Measurements from ENCODE around the gene DISC1. TPM values are rescaled to one million over a fixed set of nuclear protein-coding genes. Genes with fewer than 3 reads are reported as not detected.

DISC1 gene
- total and polyA plus RNA-seq, 2 donors (not counting 3 experiments of a cell fraction or from before 2014, with no cell fraction given) = 3.3 to 14.7 TPM

DNA sequence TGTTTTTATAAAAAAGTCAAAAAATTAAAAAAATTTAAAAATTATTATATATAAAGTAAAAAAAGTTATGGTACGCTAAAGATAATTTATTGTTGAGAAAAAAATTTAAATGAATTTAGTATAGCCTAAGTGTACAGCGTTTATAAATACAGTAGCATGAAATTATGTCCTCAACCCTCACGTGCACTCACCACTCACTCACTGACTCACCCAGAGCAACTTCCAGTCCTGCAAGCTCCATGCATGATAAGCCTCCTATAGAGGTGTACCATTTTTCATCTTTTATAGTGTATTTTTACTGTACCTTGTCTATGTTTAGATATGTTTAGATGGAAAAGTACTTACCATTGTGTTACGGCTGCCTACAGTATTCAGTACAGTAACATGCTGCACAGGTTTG lies 5.1 kb downstream of the DISC1 start:
- BruUV-seq (replicated peaks) = no TSS peak
- Histone ChIP-seq H3K27me3 (ENCODE audit: control insufficient read depth in 2 of 2, insufficient read depth in 2 of 2, low read length in 2 of 2) (no peaks in the 10 kb centered on the region), H2AFZ (ENCODE audit: low read depth, low read length) (no peak overlapping the region), H3K4me2 (ENCODE audit: insufficient read depth, low read length) (no peak overlapping the region), H3K9me3 (replicated peaks; ENCODE audit: control insufficient read depth, insufficient read depth, low read length) (no peaks in the 10 kb centered on the region), H4K20me1 (replicated peaks; ENCODE audit: control insufficient read depth, extremely low read depth, insufficient read depth, low read length) (no peaks in the 10 kb centered on the region), H3K9me1 (replicated peaks; ENCODE audit: control insufficient read depth, extremely low read depth, insufficient read depth, low read length) (no peaks in the 10 kb centered on the region), H3K9ac (replicated peaks; ENCODE audit: extremely low read depth, insufficient read depth, low read length) (no peak overlapping the region), H3K79me2 (ENCODE audit: control insufficient read depth, insufficient read depth, low read length) (no peaks in the 10 kb centered on the region), H3K36me3 (ENCODE audit: control insufficient read depth in 2 of 2, extremely low read depth in 1 of 2, insufficient read depth in 2 of 2, low read length in 2 of 2) (no peaks in the 10 kb centered on the region), H3K4me1 (ENCODE audit: control insufficient read depth, extremely low read depth, insufficient read depth, low read length) (peaks cover 8% of the 10 kb centered on the region), H3K4me3 (replicated peaks in 1 of 3; ENCODE audit: insufficient read depth in 1 of 3, low read depth in 1 of 3, low read length in 3 of 3) (no peak overlapping the region), H3K27ac (ENCODE audit: insufficient read depth, low read depth, low read length) (no peak overlapping the region)
- TF ChIP-seq POLR2AphosphoS5 (IDR thresholded peaks at IDR 0.05; ENCODE audit: insufficient read depth, low read depth, low read length) (no peak), GATA2 (IDR thresholded peaks at IDR 0.05; ENCODE audit: insufficient read depth, insufficient read length, low read depth, low read length) (no peak)
- TF ChIP-seq, protein P1, sequence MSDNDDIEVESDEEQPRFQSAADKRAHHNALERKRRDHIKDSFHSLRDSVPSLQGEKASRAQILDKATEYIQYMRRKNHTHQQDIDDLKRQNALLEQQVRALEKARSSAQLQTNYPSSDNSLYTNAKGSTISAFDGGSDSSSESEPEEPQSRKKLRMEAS (IDR thresholded peaks at IDR 0.05; ENCODE audit: insufficient read depth, insufficient read length) = no peak
- intact Hi-C loops (cut with micrococcal nuclease) (no loop called here), dilution Hi-C loops (cut with MboI; ENCODE audit: extremely low pct_ligation_motif_present, low sequenced_read_pairs) (no loop called here)
- ChIA-PET POLR2A (no interaction called here), CTCF (interaction anchor here (1.5 kb wide), 1 partner anchor 15 kb away, joined by 4 read pairs; no protein-coding TSS in a partner anchor)
- no peak for DNase-seq (ENCODE audit: low read depth, low spot score)
- no peak for FAIRE-seq

DNA sequence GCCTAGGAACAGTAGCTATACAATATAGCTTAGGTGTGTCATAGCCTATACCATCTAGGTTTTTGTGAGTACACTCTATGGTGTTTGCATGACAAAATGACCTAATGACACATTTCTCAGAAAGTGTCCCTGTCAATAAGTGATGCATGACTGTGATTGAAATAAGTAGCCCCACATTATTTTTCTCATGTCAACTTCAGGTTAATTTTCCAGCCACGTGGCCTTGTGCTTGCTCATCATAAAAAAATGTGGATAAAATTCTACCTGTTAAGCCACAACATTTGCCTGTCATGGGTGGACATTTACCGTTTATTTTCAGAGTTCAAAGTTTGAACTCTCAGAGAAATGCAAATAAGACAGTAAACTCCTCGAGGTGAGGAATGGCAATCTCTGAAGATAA lies 5.5 kb downstream of the DISC1 start:
- Histone ChIP-seq H3K4me3 (replicated peaks in 1 of 3; ENCODE audit: insufficient read depth in 1 of 3, low read depth in 1 of 3, low read length in 3 of 3) (no peak overlapping the region), H3K79me2 (ENCODE audit: control insufficient read depth, insufficient read depth, low read length) (no peaks in the 10 kb centered on the region), H3K4me1 (ENCODE audit: control insufficient read depth, extremely low read depth, insufficient read depth, low read length) (peaks cover 8% of the 10 kb centered on the region), H3K4me2 (ENCODE audit: insufficient read depth, low read length) (no peak overlapping the region), H3K36me3 (ENCODE audit: control insufficient read depth in 2 of 2, extremely low read depth in 1 of 2, insufficient read depth in 2 of 2, low read length in 2 of 2) (no peaks in the 10 kb centered on the region), H3K9me1 (replicated peaks; ENCODE audit: control insufficient read depth, extremely low read depth, insufficient read depth, low read length) (no peaks in the 10 kb centered on the region), H2AFZ (ENCODE audit: low read depth, low read length) (no peak overlapping the region), H3K9me3 (replicated peaks; ENCODE audit: control insufficient read depth, insufficient read depth, low read length) (no peaks in the 10 kb centered on the region), H3K9ac (replicated peaks; ENCODE audit: extremely low read depth, insufficient read depth, low read length) (no peak overlapping the region), H3K27me3 (ENCODE audit: control insufficient read depth in 2 of 2, insufficient read depth in 2 of 2, low read length in 2 of 2) (no peaks in the 10 kb centered on the region), H3K27ac (ENCODE audit: insufficient read depth, low read depth, low read length) (no peak overlapping the region), H4K20me1 (replicated peaks; ENCODE audit: control insufficient read depth, extremely low read depth, insufficient read depth, low read length) (no peaks in the 10 kb centered on the region)
- POLR2A ChIA-PET = no interaction called here
- CTCF ChIA-PET = interaction anchor here (1.5 kb wide), 1 partner anchor 15 kb away, joined by 4 read pairs; no protein-coding TSS in a partner anchor
- BruUV-seq (replicated peaks) = no TSS peak
- no peak for FAIRE-seq
- TF ChIP-seq, protein P2, sequence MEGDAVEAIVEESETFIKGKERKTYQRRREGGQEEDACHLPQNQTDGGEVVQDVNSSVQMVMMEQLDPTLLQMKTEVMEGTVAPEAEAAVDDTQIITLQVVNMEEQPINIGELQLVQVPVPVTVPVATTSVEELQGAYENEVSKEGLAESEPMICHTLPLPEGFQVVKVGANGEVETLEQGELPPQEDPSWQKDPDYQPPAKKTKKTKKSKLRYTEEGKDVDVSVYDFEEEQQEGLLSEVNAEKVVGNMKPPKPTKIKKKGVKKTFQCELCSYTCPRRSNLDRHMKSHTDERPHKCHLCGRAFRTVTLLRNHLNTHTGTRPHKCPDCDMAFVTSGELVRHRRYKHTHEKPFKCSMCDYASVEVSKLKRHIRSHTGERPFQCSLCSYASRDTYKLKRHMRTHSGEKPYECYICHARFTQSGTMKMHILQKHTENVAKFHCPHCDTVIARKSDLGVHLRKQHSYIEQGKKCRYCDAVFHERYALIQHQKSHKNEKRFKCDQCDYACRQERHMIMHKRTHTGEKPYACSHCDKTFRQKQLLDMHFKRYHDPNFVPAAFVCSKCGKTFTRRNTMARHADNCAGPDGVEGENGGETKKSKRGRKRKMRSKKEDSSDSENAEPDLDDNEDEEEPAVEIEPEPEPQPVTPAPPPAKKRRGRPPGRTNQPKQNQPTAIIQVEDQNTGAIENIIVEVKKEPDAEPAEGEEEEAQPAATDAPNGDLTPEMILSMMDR (IDR thresholded peaks at IDR 0.05; ENCODE audit: extremely low read depth in 1 of 2, insufficient read depth in 1 of 2, low read depth in 1 of 2, low read length in 2 of 2) = no peak
- TF ChIP-seq EZH2 (IDR thresholded peaks at IDR 0.05; ENCODE audit: borderline replicate concordance, low read depth, low read length, severe bottlenecking) = no peak
- TF ChIP-seq POLR2AphosphoS5 (IDR thresholded peaks at IDR 0.05; ENCODE audit: insufficient read depth, low read depth, low read length) = no peak
- no peak for TF ChIP-seq FOS (IDR thresholded peaks at IDR 0.05; ENCODE audit: borderline replicate concordance, insufficient read depth, low read length)
- TF ChIP-seq POLR2A (IDR thresholded peaks at IDR 0.05; ENCODE audit: low read depth, low read length) = no peak
- TF ChIP-seq MYC (IDR thresholded peaks at IDR 0.05; ENCODE audit: low read depth, low read length) = no peak
- TF ChIP-seq GATA2 (IDR thresholded peaks at IDR 0.05; ENCODE audit: insufficient read depth, insufficient read length, low read depth, low read length) = no peak
- TF ChIP-seq, protein P1 (IDR thresholded peaks at IDR 0.05; ENCODE audit: insufficient read depth, insufficient read length) = no peak
- TF ChIP-seq JUN (IDR thresholded peaks at IDR 0.05; ENCODE audit: borderline replicate concordance, insufficient read depth, insufficient read length, low read depth) = no peak
- dilution Hi-C loops (cut with MboI; ENCODE audit: extremely low pct_ligation_motif_present, low sequenced_read_pairs) = no loop called here
- intact Hi-C loops (cut with micrococcal nuclease) = no loop called here
- DNase-seq (ENCODE audit: low read depth, low spot score) = no peak
